SK-N-SH (cell line): ENCODE results near the gene MRPS30.

Source experiments
- FOSL2 ChIP-seq: IDR thresholded peaks from 2 replicates; pipeline ENCODE4 v1.4.0; 2012; ENCODE audit warnings: low read depth, mild to moderate bottlenecking, moderate library complexity, borderline replicate concordance
- GABPA ChIP-seq: IDR thresholded peaks from 2 replicates; pipeline ENCODE4 v1.4.0; 2012; ENCODE audit warnings: low read depth, mild to moderate bottlenecking
- MAX ChIP-seq: IDR thresholded peaks from 2 replicates; pipeline ENCODE4 v1.4.0; 2012; ENCODE audit warnings: low read depth
- PBX3 ChIP-seq: IDR thresholded peaks from 2 replicates; pipeline ENCODE4; 2012
- POLR2AphosphoS5 ChIP-seq: IDR thresholded peaks from 2 replicates; pipeline ENCODE4 v1.6.1; 2012; ENCODE audit warnings: low read depth, low read length
- YY1 ChIP-seq: IDR thresholded peaks from 2 replicates; pipeline ENCODE4 v1.4.0; 2012; ENCODE audit warnings: low read depth, mild to moderate bottlenecking
- TF ChIP-seq, protein P1 (sequence below): fragments of 200-600 bp; sonication (generic); IDR thresholded peaks from 2 replicates; pipeline ENCODE4 v1.6.1; 2017; ENCODE audit warnings: antibody characterized with exemption, mild to moderate bottlenecking, moderate library complexity
- TF ChIP-seq, protein P2 (sequence below): IDR thresholded peaks from 2 replicates; pipeline ENCODE4 v1.4.0; 2012; ENCODE audit warnings: low read depth, borderline replicate concordance
- TF ChIP-seq, protein P3 (sequence below): fragments of 150-350 bp; IDR thresholded peaks from 2 replicates; pipeline ENCODE4 v1.6.1; 2016; ENCODE audit warnings: mild to moderate bottlenecking, low read depth, low read length

- TF ChIP-seq PBX3, result no peak
- TF ChIP-seq, protein P1, sequence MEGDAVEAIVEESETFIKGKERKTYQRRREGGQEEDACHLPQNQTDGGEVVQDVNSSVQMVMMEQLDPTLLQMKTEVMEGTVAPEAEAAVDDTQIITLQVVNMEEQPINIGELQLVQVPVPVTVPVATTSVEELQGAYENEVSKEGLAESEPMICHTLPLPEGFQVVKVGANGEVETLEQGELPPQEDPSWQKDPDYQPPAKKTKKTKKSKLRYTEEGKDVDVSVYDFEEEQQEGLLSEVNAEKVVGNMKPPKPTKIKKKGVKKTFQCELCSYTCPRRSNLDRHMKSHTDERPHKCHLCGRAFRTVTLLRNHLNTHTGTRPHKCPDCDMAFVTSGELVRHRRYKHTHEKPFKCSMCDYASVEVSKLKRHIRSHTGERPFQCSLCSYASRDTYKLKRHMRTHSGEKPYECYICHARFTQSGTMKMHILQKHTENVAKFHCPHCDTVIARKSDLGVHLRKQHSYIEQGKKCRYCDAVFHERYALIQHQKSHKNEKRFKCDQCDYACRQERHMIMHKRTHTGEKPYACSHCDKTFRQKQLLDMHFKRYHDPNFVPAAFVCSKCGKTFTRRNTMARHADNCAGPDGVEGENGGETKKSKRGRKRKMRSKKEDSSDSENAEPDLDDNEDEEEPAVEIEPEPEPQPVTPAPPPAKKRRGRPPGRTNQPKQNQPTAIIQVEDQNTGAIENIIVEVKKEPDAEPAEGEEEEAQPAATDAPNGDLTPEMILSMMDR, result no peak
- TF ChIP-seq POLR2AphosphoS5, result no peak
- TF ChIP-seq FOSL2, result no peak
- TF ChIP-seq, protein P2, sequence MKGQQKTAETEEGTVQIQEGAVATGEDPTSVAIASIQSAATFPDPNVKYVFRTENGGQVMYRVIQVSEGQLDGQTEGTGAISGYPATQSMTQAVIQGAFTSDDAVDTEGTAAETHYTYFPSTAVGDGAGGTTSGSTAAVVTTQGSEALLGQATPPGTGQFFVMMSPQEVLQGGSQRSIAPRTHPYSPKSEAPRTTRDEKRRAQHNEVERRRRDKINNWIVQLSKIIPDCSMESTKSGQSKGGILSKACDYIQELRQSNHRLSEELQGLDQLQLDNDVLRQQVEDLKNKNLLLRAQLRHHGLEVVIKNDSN, result no peak
- no peak for TF ChIP-seq MAX
- no peak for TF ChIP-seq YY1
- TF ChIP-seq, protein P3, sequence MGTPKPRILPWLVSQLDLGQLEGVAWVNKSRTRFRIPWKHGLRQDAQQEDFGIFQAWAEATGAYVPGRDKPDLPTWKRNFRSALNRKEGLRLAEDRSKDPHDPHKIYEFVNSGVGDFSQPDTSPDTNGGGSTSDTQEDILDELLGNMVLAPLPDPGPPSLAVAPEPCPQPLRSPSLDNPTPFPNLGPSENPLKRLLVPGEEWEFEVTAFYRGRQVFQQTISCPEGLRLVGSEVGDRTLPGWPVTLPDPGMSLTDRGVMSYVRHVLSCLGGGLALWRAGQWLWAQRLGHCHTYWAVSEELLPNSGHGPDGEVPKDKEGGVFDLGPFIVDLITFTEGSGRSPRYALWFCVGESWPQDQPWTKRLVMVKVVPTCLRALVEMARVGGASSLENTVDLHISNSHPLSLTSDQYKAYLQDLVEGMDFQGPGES, result no peak
- no peak for TF ChIP-seq GABPA
Measured at GRCh38 chr5:44839018-44839681, 30.4 kb downstream of the MRPS30 start.
